ENCODE measurements around the gene LUM. TPM values are rescaled to one million over a fixed set of nuclear protein-coding genes. Genes with fewer than 3 reads are reported as not detected.

The LUM gene
- total and polyA plus RNA-seq, 2 donors (not counting 1 experiment from before 2014, with no cell fraction given) = 217 to 577 TPM

DNA sequence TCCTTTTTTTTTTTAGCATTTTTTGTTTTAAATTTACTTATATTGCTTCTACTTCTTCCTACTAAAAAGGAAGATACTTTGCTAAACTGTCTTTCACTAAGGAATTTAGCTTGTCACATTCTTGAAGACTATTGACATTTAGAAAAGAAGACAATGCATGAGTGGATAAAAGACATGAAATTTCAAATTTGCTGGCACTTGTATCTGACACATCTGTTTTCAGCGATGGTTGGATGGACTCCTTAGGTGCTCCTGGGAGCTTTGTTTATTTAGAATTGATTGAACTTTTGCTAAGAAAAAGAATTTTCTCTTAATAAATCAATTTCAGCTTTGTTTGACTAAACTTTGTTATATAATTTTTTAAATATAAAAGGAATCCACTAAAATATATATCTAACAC lies 50.2 kb downstream of the LUM start:
- H3K27me3 ChIP-seq (ENCODE audit: control insufficient read depth, insufficient read depth, low read length) = no peaks in the 10 kb centered on the region
- no peaks in the 10 kb centered on the region for H3K36me3 ChIP-seq (ENCODE audit: control insufficient read depth, insufficient read depth, low read length)
- H3K79me2 ChIP-seq (ENCODE audit: control insufficient read depth, insufficient read depth, low read length) = no peaks in the 10 kb centered on the region
- no peak overlapping the region for H3K4me2 ChIP-seq (ENCODE audit: extremely low read depth, insufficient read depth, low read length)
- no peak overlapping the region for H3K27ac ChIP-seq (ENCODE audit: insufficient read depth, low read length)
- DNase-seq (ENCODE audit: low read depth in 2 of 2) = no peak
- H3K4me1 ChIP-seq (ENCODE audit: control insufficient read depth, extremely low read depth, insufficient read depth, low read length) = no peaks in the 10 kb centered on the region
- no peak overlapping the region for H3K4me3 ChIP-seq (replicated peaks in 1 of 4; ENCODE audit: control extremely low read depth in 1 of 4, insufficient read depth in 1 of 4, low read depth in 3 of 4, low read length in 4 of 4)
- H3K9me3 ChIP-seq (ENCODE audit: control insufficient read depth, insufficient read depth, low read depth, low read length) = no peaks in the 10 kb centered on the region
- H3K9ac ChIP-seq (ENCODE audit: insufficient read depth, low read length) = no peak overlapping the region
- no peak for TF ChIP-seq EZH2 (IDR thresholded peaks at IDR 0.05; ENCODE audit: low read length, missing control alignments)
- TF ChIP-seq, protein P1, sequence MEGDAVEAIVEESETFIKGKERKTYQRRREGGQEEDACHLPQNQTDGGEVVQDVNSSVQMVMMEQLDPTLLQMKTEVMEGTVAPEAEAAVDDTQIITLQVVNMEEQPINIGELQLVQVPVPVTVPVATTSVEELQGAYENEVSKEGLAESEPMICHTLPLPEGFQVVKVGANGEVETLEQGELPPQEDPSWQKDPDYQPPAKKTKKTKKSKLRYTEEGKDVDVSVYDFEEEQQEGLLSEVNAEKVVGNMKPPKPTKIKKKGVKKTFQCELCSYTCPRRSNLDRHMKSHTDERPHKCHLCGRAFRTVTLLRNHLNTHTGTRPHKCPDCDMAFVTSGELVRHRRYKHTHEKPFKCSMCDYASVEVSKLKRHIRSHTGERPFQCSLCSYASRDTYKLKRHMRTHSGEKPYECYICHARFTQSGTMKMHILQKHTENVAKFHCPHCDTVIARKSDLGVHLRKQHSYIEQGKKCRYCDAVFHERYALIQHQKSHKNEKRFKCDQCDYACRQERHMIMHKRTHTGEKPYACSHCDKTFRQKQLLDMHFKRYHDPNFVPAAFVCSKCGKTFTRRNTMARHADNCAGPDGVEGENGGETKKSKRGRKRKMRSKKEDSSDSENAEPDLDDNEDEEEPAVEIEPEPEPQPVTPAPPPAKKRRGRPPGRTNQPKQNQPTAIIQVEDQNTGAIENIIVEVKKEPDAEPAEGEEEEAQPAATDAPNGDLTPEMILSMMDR (conservative IDR thresholded peaks at IDR 0.05 in 1 of 2, IDR thresholded peaks at IDR 0.05 in 1 of 2; ENCODE audit: low read depth in 1 of 2, low read length in 2 of 2) = no peak
- H4K20me1 ChIP-seq (ENCODE audit: control insufficient read depth, extremely low read depth, insufficient read depth, low read length) = no peaks in the 10 kb centered on the region
- H2AFZ ChIP-seq (ENCODE audit: low read length) = no peak overlapping the region

DNA sequence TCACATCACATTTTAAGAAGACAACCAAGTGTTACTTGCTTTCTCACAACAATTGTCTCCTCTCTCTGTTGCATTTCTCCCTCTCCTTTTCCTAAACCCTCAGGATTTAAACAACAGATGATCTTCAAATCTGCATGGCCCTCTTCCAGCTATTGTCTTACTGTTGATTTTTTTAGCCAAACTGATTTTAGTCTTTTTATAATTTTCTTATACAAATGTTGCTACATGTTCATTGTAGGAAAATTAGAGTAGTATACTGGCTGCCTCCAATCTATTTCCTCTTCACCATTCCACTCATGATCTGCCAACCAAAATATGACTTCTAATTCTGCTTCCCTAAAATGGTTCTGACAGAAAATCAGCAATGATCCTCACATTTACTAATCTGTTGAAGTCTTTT lies 52.1 kb downstream of the LUM start:
- Histone ChIP-seq H3K27me3 (ENCODE audit: control insufficient read depth, insufficient read depth, low read length) (no peaks in the 10 kb centered on the region), H3K4me2 (ENCODE audit: extremely low read depth, insufficient read depth, low read length) (no peak overlapping the region), H3K9me3 (ENCODE audit: control insufficient read depth, insufficient read depth, low read depth, low read length) (no peaks in the 10 kb centered on the region), H2AFZ (ENCODE audit: low read length) (no peak overlapping the region), H3K36me3 (ENCODE audit: control insufficient read depth, insufficient read depth, low read length) (no peaks in the 10 kb centered on the region), H3K9ac (ENCODE audit: insufficient read depth, low read length) (no peak overlapping the region), H4K20me1 (ENCODE audit: control insufficient read depth, extremely low read depth, insufficient read depth, low read length) (no peaks in the 10 kb centered on the region), H3K4me3 (replicated peaks in 1 of 4; ENCODE audit: control extremely low read depth in 1 of 4, insufficient read depth in 1 of 4, low read depth in 3 of 4, low read length in 4 of 4) (no peak overlapping the region), H3K4me1 (ENCODE audit: control insufficient read depth, extremely low read depth, insufficient read depth, low read length) (no peaks in the 10 kb centered on the region), H3K27ac (ENCODE audit: insufficient read depth, low read length) (no peak overlapping the region), H3K79me2 (ENCODE audit: control insufficient read depth, insufficient read depth, low read length) (no peaks in the 10 kb centered on the region)
- DNase-seq (ENCODE audit: low read depth in 2 of 2) = no peak
- TF ChIP-seq, protein P1 (conservative IDR thresholded peaks at IDR 0.05 in 1 of 2, IDR thresholded peaks at IDR 0.05 in 1 of 2; ENCODE audit: low read depth in 1 of 2, low read length in 2 of 2) = no peak
- no peak for TF ChIP-seq EZH2 (IDR thresholded peaks at IDR 0.05; ENCODE audit: low read length, missing control alignments)

DNA sequence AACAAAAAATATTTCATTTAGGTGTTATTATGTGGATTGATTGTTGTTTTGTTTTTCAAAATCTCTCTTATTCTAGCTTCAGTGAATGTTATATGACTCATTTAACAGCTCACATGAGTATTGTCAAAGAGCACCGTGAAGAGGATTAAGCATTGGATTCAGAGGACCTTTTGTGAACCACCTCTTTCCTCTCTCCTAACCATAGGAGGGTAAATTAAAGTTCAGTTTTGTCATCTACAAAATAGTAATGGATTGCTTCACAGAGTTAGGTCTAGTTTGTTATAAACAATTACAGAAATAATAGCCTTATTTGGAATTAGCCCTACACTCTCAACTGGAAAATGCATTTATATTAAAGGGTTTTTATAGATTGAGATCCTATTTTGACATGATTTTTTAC lies 52.5 kb downstream of the LUM start:
- H4K20me1 ChIP-seq (ENCODE audit: control insufficient read depth, extremely low read depth, insufficient read depth, low read length) = no peaks in the 10 kb centered on the region
- no peak overlapping the region for H3K27ac ChIP-seq (ENCODE audit: insufficient read depth, low read length)
- H3K9me3 ChIP-seq (ENCODE audit: control insufficient read depth, insufficient read depth, low read depth, low read length) = no peaks in the 10 kb centered on the region
- no peak overlapping the region for H3K4me3 ChIP-seq (replicated peaks in 1 of 4; ENCODE audit: control extremely low read depth in 1 of 4, insufficient read depth in 1 of 4, low read depth in 3 of 4, low read length in 4 of 4)
- no peaks in the 10 kb centered on the region for H3K4me1 ChIP-seq (ENCODE audit: control insufficient read depth, extremely low read depth, insufficient read depth, low read length)
- no peaks in the 10 kb centered on the region for H3K36me3 ChIP-seq (ENCODE audit: control insufficient read depth, insufficient read depth, low read length)
- H3K27me3 ChIP-seq (ENCODE audit: control insufficient read depth, insufficient read depth, low read length) = no peaks in the 10 kb centered on the region
- no peak overlapping the region for H3K4me2 ChIP-seq (ENCODE audit: extremely low read depth, insufficient read depth, low read length)
- TF ChIP-seq, protein P1 (conservative IDR thresholded peaks at IDR 0.05 in 1 of 2, IDR thresholded peaks at IDR 0.05 in 1 of 2; ENCODE audit: low read depth in 1 of 2, low read length in 2 of 2) = no peak
- TF ChIP-seq EZH2 (IDR thresholded peaks at IDR 0.05; ENCODE audit: low read length, missing control alignments) = no peak
- H2AFZ ChIP-seq (ENCODE audit: low read length) = no peak overlapping the region
- DNase-seq (ENCODE audit: low read depth in 2 of 2) = no peak
- H3K9ac ChIP-seq (ENCODE audit: insufficient read depth, low read length) = no peak overlapping the region
- H3K79me2 ChIP-seq (ENCODE audit: control insufficient read depth, insufficient read depth, low read length) = no peaks in the 10 kb centered on the region

Data from fibroblast of lung (primary cell).